ENCODE results near the gene ZNF766.

The ZNF766 gene

GRCh38 chr19:52307275-52307674 is 37.9 kb downstream of the ZNF766 start:
- Histone ChIP-seq H3K36me3 (ENCODE audit: low read depth) (peaks cover 53% of the 10 kb centered on the region), H3K9me3 (ENCODE audit: severe bottlenecking) (peaks cover 11% of the 10 kb centered on the region), H3K27me3 (ENCODE audit: insufficient read depth, poor library complexity, severe bottlenecking) (no peaks in the 10 kb centered on the region), H3K4me1 (ENCODE audit: insufficient read depth, poor library complexity, severe bottlenecking) (no peaks in the 10 kb centered on the region), H3K4me3 (ENCODE audit: severe bottlenecking) (no peak overlapping the region), H3K27ac (ENCODE audit: poor library complexity, severe bottlenecking) (no peak overlapping the region)
- no peak for ATAC-seq (ENCODE audit: low read depth)
- no peak for DNase-seq (ENCODE audit: low spot score)
- TF ChIP-seq CTCF (IDR thresholded peaks at IDR 0.05; ENCODE audit: poor library complexity, severe bottlenecking): no peak

- Histone ChIP-seq H3K4me3 (ENCODE audit: severe bottlenecking) (no peak overlapping the region), H3K27ac (ENCODE audit: poor library complexity, severe bottlenecking) (no peak overlapping the region), H3K36me3 (ENCODE audit: low read depth) (peaks cover 52% of the 10 kb centered on the region), H3K27me3 (ENCODE audit: insufficient read depth, poor library complexity, severe bottlenecking) (no peaks in the 10 kb centered on the region), H3K9me3 (ENCODE audit: severe bottlenecking) (peaks cover 62% of the 10 kb centered on the region), H3K4me1 (ENCODE audit: insufficient read depth, poor library complexity, severe bottlenecking) (no peaks in the 10 kb centered on the region)
- ATAC-seq (ENCODE audit: low read depth) (no peak), DNase-seq (ENCODE audit: low spot score) (no peak)
- TF ChIP-seq CTCF (IDR thresholded peaks at IDR 0.05; ENCODE audit: poor library complexity, severe bottlenecking): no peak
These were observed 53.0 kb downstream of the ZNF766 start for GRCh38 chr19:52322429-52322828.

- no peaks in the 10 kb centered on the region for H3K4me1 ChIP-seq (ENCODE audit: insufficient read depth, poor library complexity, severe bottlenecking)
- H3K4me3 ChIP-seq (ENCODE audit: severe bottlenecking): no peak overlapping the region
- no peak overlapping the region for H3K27ac ChIP-seq (ENCODE audit: poor library complexity, severe bottlenecking)
- peaks cover 11% of the 10 kb centered on the region for H3K9me3 ChIP-seq (ENCODE audit: severe bottlenecking)
- H3K36me3 ChIP-seq (ENCODE audit: low read depth): no peaks in the 10 kb centered on the region
- no peak for TF ChIP-seq CTCF (IDR thresholded peaks at IDR 0.05; ENCODE audit: poor library complexity, severe bottlenecking)
- ATAC-seq (ENCODE audit: low read depth) (no peak), DNase-seq (ENCODE audit: low spot score) (no peak)
- no peaks in the 10 kb centered on the region for H3K27me3 ChIP-seq (ENCODE audit: insufficient read depth, poor library complexity, severe bottlenecking)
These were observed 62.4 kb downstream of the ZNF766 start for GRCh38 chr19:52331757-52332156.

GRCh38 chr19:52335768-52336116 is 66.4 kb downstream of the ZNF766 start:
- Histone ChIP-seq H3K4me3 (ENCODE audit: severe bottlenecking) (peak overlapping the region; percentile 41), H3K9me3 (ENCODE audit: severe bottlenecking) (peaks cover 5% of the 10 kb centered on the region), H3K27me3 (ENCODE audit: insufficient read depth, poor library complexity, severe bottlenecking) (no peaks in the 10 kb centered on the region), H3K27ac (ENCODE audit: poor library complexity, severe bottlenecking) (no peak overlapping the region), H3K4me1 (ENCODE audit: insufficient read depth, poor library complexity, severe bottlenecking) (no peaks in the 10 kb centered on the region), H3K36me3 (ENCODE audit: low read depth) (no peaks in the 10 kb centered on the region)
- TF ChIP-seq CTCF (IDR thresholded peaks at IDR 0.05; ENCODE audit: poor library complexity, severe bottlenecking): no peak
- DNase-seq (ENCODE audit: low spot score) (no peak), ATAC-seq (ENCODE audit: low read depth) (peak; percentile 10; the same call in 1 of the 3 replicates)

- DNase-seq (ENCODE audit: low spot score): peak; percentile 64
- peaks cover 1% of the 10 kb centered on the region for H3K9me3 ChIP-seq (ENCODE audit: severe bottlenecking)
- no peaks in the 10 kb centered on the region for H3K27me3 ChIP-seq (ENCODE audit: insufficient read depth, poor library complexity, severe bottlenecking)
- no peak for TF ChIP-seq CTCF (IDR thresholded peaks at IDR 0.05; ENCODE audit: poor library complexity, severe bottlenecking)
- ATAC-seq (ENCODE audit: low read depth): peak; percentile 94
- peak within 1 kb of the TSS; percentile 41 for H3K4me3 ChIP-seq (ENCODE audit: severe bottlenecking)
- H3K4me1 ChIP-seq (ENCODE audit: insufficient read depth, poor library complexity, severe bottlenecking): no peaks in the 10 kb centered on the region
- H3K27ac ChIP-seq (ENCODE audit: poor library complexity, severe bottlenecking): no peak within 1 kb of the TSS
- no peaks in the 10 kb centered on the region for H3K36me3 ChIP-seq (ENCODE audit: low read depth)
These were observed 66.9 kb downstream of the ZNF766 start, which contains the start of gene ZNF610 for GRCh38 chr19:52336117-52336790. Gene ZNF610 (plus strand): TSS chr19:52336243. CDS start chr19:52349173, 12,930 bp downstream.
